ENCODE measurements around the gene NKAIN2.

Gene NKAIN2

DNA sequence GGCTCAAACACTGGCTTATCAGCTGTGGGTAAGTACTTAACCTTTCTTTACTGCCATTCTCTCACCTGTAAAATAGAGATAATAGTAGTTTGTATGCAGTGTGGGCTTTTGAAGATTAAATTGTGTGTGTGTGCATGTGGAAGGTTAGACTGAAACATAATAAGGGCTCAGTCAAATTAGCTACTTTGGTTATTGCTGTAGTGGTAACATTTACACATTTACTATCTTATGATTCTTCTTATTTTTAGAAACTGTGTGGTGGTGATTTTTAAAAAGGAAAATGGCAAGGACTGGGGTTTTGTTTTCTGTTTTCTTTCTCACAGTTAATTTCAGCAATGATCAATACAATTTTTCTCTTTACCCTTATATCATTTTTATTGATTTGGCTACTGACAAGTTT lies 206.9 kb downstream of the NKAIN2 start:
- ChIA-PET POLR2A (no interaction called here), CTCF (no interaction called here)
- peaks cover 12% of the 10 kb centered on the region for H3K4me1 ChIP-seq (ENCODE audit: control insufficient read depth, insufficient read depth, low read length)
- H3K36me3 ChIP-seq (ENCODE audit: control insufficient read depth in 2 of 2, insufficient read depth in 1 of 2, low read length in 2 of 2) = no peaks in the 10 kb centered on the region
- no peak overlapping the region for H3K27ac ChIP-seq (ENCODE audit: extremely low read depth, low read depth, low read length)
- TF ChIP-seq, protein P1, sequence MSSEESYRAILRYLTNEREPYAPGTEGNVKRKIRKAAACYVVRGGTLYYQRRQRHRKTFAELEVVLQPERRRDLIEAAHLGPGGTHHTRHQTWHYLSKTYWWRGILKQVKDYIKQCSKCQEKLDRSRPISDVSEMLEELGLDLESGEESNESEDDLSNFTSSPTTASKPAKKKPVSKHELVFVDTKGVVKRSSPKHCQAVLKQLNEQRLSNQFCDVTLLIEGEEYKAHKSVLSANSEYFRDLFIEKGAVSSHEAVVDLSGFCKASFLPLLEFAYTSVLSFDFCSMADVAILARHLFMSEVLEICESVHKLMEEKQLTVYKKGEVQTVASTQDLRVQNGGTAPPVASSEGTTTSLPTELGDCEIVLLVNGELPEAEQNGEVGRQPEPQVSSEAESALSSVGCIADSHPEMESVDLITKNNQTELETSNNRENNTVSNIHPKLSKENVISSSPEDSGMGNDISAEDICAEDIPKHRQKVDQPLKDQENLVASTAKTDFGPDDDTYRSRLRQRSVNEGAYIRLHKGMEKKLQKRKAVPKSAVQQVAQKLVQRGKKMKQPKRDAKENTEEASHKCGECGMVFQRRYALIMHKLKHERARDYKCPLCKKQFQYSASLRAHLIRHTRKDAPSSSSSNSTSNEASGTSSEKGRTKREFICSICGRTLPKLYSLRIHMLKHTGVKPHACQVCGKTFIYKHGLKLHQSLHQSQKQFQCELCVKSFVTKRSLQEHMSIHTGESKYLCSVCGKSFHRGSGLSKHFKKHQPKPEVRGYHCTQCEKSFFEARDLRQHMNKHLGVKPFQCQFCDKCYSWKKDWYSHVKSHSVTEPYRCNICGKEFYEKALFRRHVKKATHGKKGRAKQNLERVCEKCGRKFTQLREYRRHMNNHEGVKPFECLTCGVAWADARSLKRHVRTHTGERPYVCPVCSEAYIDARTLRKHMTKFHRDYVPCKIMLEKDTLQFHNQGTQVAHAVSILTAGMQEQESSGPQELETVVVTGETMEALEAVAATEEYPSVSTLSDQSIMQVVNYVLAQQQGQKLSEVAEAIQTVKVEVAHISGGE (tag by site-specific recombination; conservative IDR thresholded peaks at IDR 0.05; ENCODE audit: low read depth) = no peak
- TF ChIP-seq, protein P2, sequence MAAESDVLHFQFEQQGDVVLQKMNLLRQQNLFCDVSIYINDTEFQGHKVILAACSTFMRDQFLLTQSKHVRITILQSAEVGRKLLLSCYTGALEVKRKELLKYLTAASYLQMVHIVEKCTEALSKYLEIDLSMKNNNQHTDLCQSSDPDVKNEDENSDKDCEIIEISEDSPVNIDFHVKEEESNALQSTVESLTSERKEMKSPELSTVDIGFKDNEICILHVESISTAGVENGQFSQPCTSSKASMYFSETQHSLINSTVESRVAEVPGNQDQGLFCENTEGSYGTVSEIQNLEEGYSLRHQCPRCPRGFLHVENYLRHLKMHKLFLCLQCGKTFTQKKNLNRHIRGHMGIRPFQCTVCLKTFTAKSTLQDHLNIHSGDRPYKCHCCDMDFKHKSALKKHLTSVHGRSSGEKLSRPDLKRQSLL (tag by site-specific recombination; IDR thresholded peaks at IDR 0.05) = no peak
- TF ChIP-seq, protein P3, sequence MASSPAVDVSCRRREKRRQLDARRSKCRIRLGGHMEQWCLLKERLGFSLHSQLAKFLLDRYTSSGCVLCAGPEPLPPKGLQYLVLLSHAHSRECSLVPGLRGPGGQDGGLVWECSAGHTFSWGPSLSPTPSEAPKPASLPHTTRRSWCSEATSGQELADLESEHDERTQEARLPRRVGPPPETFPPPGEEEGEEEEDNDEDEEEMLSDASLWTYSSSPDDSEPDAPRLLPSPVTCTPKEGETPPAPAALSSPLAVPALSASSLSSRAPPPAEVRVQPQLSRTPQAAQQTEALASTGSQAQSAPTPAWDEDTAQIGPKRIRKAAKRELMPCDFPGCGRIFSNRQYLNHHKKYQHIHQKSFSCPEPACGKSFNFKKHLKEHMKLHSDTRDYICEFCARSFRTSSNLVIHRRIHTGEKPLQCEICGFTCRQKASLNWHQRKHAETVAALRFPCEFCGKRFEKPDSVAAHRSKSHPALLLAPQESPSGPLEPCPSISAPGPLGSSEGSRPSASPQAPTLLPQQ (tag by site-specific recombination; IDR thresholded peaks at IDR 0.05) = no peak
- TF ChIP-seq, protein P4, sequence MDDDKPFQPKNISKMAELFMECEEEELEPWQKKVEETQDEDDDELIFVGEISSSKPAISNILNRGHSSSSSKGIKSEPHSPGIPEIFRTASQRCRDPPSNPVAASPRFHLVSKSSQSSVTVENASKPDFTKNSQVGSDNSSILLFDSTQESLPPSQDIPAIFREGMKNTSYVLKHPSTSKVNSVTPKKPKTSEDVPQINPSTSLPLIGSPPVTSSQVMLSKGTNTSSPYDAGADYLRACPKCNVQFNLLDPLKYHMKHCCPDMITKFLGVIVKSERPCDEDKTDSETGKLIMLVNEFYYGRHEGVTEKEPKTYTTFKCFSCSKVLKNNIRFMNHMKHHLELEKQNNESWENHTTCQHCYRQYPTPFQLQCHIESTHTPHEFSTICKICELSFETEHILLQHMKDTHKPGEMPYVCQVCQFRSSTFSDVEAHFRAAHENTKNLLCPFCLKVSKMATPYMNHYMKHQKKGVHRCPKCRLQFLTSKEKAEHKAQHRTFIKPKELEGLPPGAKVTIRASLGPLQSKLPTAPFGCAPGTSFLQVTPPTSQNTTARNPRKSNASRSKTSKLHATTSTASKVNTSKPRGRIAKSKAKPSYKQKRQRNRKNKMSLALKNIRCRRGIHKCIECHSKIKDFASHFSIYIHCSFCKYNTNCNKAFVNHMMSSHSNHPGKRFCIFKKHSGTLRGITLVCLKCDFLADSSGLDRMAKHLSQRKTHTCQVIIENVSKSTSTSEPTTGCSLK (tag by site-specific recombination; IDR thresholded peaks at IDR 0.05) = no peak
- no peak overlapping the region for H3K4me3 ChIP-seq (ENCODE audit: low read depth, low read length)
- H3K9me3 ChIP-seq (ENCODE audit: control insufficient read depth, insufficient read depth, low read depth, low read length) = no peaks in the 10 kb centered on the region

DNA sequence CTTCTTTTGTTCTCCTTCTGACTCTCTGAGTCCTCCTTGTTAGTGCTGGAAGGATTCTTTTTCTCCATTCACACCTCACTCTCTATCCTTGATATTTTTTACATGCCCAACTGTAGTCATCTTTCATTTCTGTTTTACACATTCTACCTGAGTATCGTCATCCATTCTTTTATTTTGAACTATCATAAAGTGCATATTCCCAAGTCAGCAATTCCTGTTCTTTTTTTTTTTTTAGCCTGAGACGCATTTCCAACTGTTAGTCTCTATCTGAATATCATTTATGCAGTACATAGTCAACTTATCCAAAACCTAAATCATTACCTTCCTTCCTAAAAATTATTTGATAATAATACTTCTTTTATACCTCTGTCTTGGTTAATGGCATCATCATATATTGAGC lies 207.5 kb downstream of the NKAIN2 start:
- ChIA-PET POLR2A (no interaction called here), CTCF (no interaction called here)
- Histone ChIP-seq H3K4me1 (ENCODE audit: control insufficient read depth, insufficient read depth, low read length) (peaks cover 12% of the 10 kb centered on the region), H3K36me3 (ENCODE audit: control insufficient read depth in 2 of 2, insufficient read depth in 1 of 2, low read length in 2 of 2) (no peaks in the 10 kb centered on the region), H3K9me3 (ENCODE audit: control insufficient read depth, insufficient read depth, low read depth, low read length) (no peaks in the 10 kb centered on the region), H3K27ac (ENCODE audit: extremely low read depth, low read depth, low read length) (no peak overlapping the region), H3K4me3 (ENCODE audit: low read depth, low read length) (no peak overlapping the region)
- TF ChIP-seq, protein P5, sequence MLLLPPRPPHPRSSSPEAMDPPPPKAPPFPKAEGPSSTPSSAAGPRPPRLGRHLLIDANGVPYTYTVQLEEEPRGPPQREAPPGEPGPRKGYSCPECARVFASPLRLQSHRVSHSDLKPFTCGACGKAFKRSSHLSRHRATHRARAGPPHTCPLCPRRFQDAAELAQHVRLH (tag by site-specific recombination; IDR thresholded peaks at IDR 0.05) = no peak
- TF ChIP-seq SP7 (tag by site-specific recombination; IDR thresholded peaks at IDR 0.05) = no peak
- TF ChIP-seq ZNF350 (tag by site-specific recombination; IDR thresholded peaks at IDR 0.05) = no peak
- TF ChIP-seq HOXA7 (CRISPR knock-in tag; IDR thresholded peaks at IDR 0.05; ENCODE audit: borderline replicate concordance) = no peak
- no peak for TF ChIP-seq ZSCAN30 (tag by site-specific recombination; IDR thresholded peaks at IDR 0.05)
- no peak for TF ChIP-seq ZNF324 (tag by site-specific recombination; IDR thresholded peaks at IDR 0.05)
- TF ChIP-seq ZXDB (tag by site-specific recombination; IDR thresholded peaks at IDR 0.05) = no peak
- TF ChIP-seq FEZF1 (tag by site-specific recombination; IDR thresholded peaks at IDR 0.05) = no peak
- TF ChIP-seq YY1 (tag by site-specific recombination; IDR thresholded peaks at IDR 0.05) = no peak
- TF ChIP-seq, protein P1 (tag by site-specific recombination; conservative IDR thresholded peaks at IDR 0.05; ENCODE audit: low read depth) = no peak
- TF ChIP-seq HOXC10 (CRISPR knock-in tag; IDR thresholded peaks at IDR 0.05) = no peak
- TF ChIP-seq ZNF776 (tag by site-specific recombination; IDR thresholded peaks at IDR 0.05; ENCODE audit: borderline replicate concordance) = no peak
- TF ChIP-seq, protein P2 (tag by site-specific recombination; IDR thresholded peaks at IDR 0.05) = no peak
- TF ChIP-seq, protein P6, sequence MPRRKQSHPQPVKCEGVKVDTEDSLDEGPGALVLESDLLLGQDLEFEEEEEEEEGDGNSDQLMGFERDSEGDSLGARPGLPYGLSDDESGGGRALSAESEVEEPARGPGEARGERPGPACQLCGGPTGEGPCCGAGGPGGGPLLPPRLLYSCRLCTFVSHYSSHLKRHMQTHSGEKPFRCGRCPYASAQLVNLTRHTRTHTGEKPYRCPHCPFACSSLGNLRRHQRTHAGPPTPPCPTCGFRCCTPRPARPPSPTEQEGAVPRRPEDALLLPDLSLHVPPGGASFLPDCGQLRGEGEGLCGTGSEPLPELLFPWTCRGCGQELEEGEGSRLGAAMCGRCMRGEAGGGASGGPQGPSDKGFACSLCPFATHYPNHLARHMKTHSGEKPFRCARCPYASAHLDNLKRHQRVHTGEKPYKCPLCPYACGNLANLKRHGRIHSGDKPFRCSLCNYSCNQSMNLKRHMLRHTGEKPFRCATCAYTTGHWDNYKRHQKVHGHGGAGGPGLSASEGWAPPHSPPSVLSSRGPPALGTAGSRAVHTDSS (tag by site-specific recombination; IDR thresholded peaks at IDR 0.05) = no peak
- no peak for TF ChIP-seq ZNF529 (tag by site-specific recombination; IDR thresholded peaks at IDR 0.05; ENCODE audit: insufficient replicate concordance)
